Astrocyte (in vitro differentiated cells and primary cell): ENCODE results near the gene RTN3. TPM values are rescaled to one million over a fixed set of nuclear protein-coding genes. Genes with fewer than 3 reads are reported as not detected.

ENCODE experiments used
- DNase-seq: peaks from one replicate; pipeline ENCODE4 v3.0.0-alpha.2; 2010; ENCODE audit warnings: low read depth
- FAIRE-seq: peaks from 2 replicates; lab custom pipeline; 2011; peaks lifted over from hg19 to GRCh38; lab: Jason Lieb, UNC
- H2AFZ ChIP-seq: 2 replicates; pipeline ENCODE4 v1.6.0; 2012; ENCODE audit warnings: low read depth, low read length, inconsistent platforms
- H3K27ac ChIP-seq: 2 replicates; pipeline ENCODE4 v1.5.1; 2011; ENCODE audit warnings: low read depth, low read length, inconsistent platforms
- H3K27me3 ChIP-seq: 2 replicates; pipeline ENCODE4 v1.6.0; 2011; ENCODE audit warnings: low read length, inconsistent platforms; ENCODE audit not compliant: insufficient read depth
- H3K36me3 ChIP-seq: 2 replicates; pipeline ENCODE4 v1.5.1; 2011; ENCODE audit warnings: low read length, inconsistent platforms; ENCODE audit not compliant: insufficient read depth
- H3K4me1 ChIP-seq: 2 replicates; pipeline ENCODE4 v1.5.1; 2011; ENCODE audit warnings: low read length, inconsistent platforms; ENCODE audit not compliant: insufficient read depth
- H3K4me2 ChIP-seq: 2 replicates; pipeline ENCODE4 v1.6.0; 2012; ENCODE audit warnings: low read length, inconsistent platforms
- H3K4me3 ChIP-seq: 2 replicates; pipeline ENCODE4 v1.5.1; 2011; ENCODE audit warnings: low read depth, mild to moderate bottlenecking, low read length, inconsistent platforms; ENCODE audit not compliant: insufficient read depth
- H3K79me2 ChIP-seq: 2 replicates; pipeline ENCODE4 v1.6.0; 2012; ENCODE audit warnings: mild to moderate bottlenecking, low read length, inconsistent platforms; ENCODE audit not compliant: insufficient read depth
- H3K9ac ChIP-seq: 2 replicates; pipeline ENCODE4 v1.6.0; 2012; ENCODE audit warnings: mild to moderate bottlenecking, low read length, inconsistent platforms
- H3K9me3 ChIP-seq: 2 replicates; pipeline ENCODE4 v1.5.1; 2012; ENCODE audit warnings: low read depth, mild to moderate bottlenecking, low read length, inconsistent platforms; ENCODE audit not compliant: insufficient read depth
- H4K20me1 ChIP-seq: 2 replicates; pipeline ENCODE4 v1.6.0; 2012; ENCODE audit warnings: low read length, inconsistent platforms; ENCODE audit not compliant: insufficient read depth
- H3K27ac Mint-ChIP-seq: one replicate; pipeline ENCODE4 v1.8.0; 2021; ENCODE audit warnings: mild to moderate bottlenecking, mixed read lengths; ENCODE audit not compliant: unreplicated experiment
- H3K27me3 Mint-ChIP-seq: one replicate; pipeline ENCODE4 v1.8.0; 2021; ENCODE audit warnings: low read depth, mixed read lengths; ENCODE audit not compliant: unreplicated experiment
- H3K36me3 Mint-ChIP-seq: one replicate; pipeline ENCODE4 v1.8.0; 2021; ENCODE audit warnings: low read depth, mixed read lengths; ENCODE audit not compliant: unreplicated experiment
- H3K4me1 Mint-ChIP-seq: one replicate; pipeline ENCODE4 v1.8.0; 2021; ENCODE audit warnings: low read depth, mixed read lengths; ENCODE audit not compliant: unreplicated experiment
- H3K4me3 Mint-ChIP-seq: one replicate; pipeline ENCODE4 v1.8.0; 2021; ENCODE audit warnings: mild to moderate bottlenecking, moderate library complexity, mixed read lengths; ENCODE audit not compliant: unreplicated experiment
- H3K9me3 Mint-ChIP-seq: one replicate; pipeline ENCODE4 v1.8.0; 2021; ENCODE audit warnings: mild to moderate bottlenecking, mixed read lengths; ENCODE audit not compliant: unreplicated experiment
- EZH2 ChIP-seq: IDR thresholded peaks from 2 replicates; pipeline ENCODE4 v1.6.1; 2012; ENCODE audit warnings: mild to moderate bottlenecking, low read length, inconsistent platforms; ENCODE audit not compliant: insufficient read depth
- total RNA-seq: library from RNA; stranded (reverse); gene quantifications from 2 replicates; pipeline ENCODE4 v1.2.1, GENCODE V29; 2021
- TF ChIP-seq, protein P1 (sequence below): IDR thresholded peaks from 2 replicates; pipeline ENCODE4 v1.5.1; 2011; ENCODE audit warnings: low read depth, mild to moderate bottlenecking, inconsistent platforms, low read length, moderate library complexity; ENCODE audit not compliant: insufficient read depth

Gene RTN3
- total RNA-seq, 1 donor from 2014 or later = 99.5 TPM

- H3K27ac ChIP-seq = no peak overlapping the region
- DNase-seq (peak; percentile 8), FAIRE-seq (no peak)
- no peaks in the 10 kb centered on the region for H3K79me2 ChIP-seq
- TF ChIP-seq, protein P1, sequence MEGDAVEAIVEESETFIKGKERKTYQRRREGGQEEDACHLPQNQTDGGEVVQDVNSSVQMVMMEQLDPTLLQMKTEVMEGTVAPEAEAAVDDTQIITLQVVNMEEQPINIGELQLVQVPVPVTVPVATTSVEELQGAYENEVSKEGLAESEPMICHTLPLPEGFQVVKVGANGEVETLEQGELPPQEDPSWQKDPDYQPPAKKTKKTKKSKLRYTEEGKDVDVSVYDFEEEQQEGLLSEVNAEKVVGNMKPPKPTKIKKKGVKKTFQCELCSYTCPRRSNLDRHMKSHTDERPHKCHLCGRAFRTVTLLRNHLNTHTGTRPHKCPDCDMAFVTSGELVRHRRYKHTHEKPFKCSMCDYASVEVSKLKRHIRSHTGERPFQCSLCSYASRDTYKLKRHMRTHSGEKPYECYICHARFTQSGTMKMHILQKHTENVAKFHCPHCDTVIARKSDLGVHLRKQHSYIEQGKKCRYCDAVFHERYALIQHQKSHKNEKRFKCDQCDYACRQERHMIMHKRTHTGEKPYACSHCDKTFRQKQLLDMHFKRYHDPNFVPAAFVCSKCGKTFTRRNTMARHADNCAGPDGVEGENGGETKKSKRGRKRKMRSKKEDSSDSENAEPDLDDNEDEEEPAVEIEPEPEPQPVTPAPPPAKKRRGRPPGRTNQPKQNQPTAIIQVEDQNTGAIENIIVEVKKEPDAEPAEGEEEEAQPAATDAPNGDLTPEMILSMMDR = no peak
- no peak for TF ChIP-seq EZH2
- no peaks in the 10 kb centered on the region for H3K9me3 ChIP-seq
- H3K36me3 ChIP-seq = no peaks in the 10 kb centered on the region
- no peaks in the 10 kb centered on the region for H3K27me3 ChIP-seq
- no peaks in the 10 kb centered on the region for H3K27me3 Mint-ChIP-seq
- H3K4me2 ChIP-seq = no peak overlapping the region
- peaks cover 3% of the 10 kb centered on the region for H3K4me1 Mint-ChIP-seq
- H3K9me3 Mint-ChIP-seq = peaks cover 2% of the 10 kb centered on the region
- H3K4me3 ChIP-seq = no peak overlapping the region
- H3K4me3 Mint-ChIP-seq = no peak overlapping the region
- no peaks in the 10 kb centered on the region for H4K20me1 ChIP-seq
- no peaks in the 10 kb centered on the region for H3K4me1 ChIP-seq
- H2AFZ ChIP-seq = no peak overlapping the region
- H3K9ac ChIP-seq = no peak overlapping the region
- no peaks in the 10 kb centered on the region for H3K36me3 Mint-ChIP-seq
- H3K27ac Mint-ChIP-seq = peak overlapping the region; percentile 34
Observed at GRCh38 chr11:63802637-63803414, 121.5 kb downstream of the RTN3 start.

- Mint-ChIP-seq H3K9me3 (no peaks in the 10 kb centered on the region), H3K27me3 (no peaks in the 10 kb centered on the region), H3K4me1 (peaks cover 3% of the 10 kb centered on the region), H3K27ac (no peak overlapping the region), H3K4me3 (no peak overlapping the region), H3K36me3 (no peaks in the 10 kb centered on the region)
- Histone ChIP-seq H3K9ac (no peak overlapping the region), H4K20me1 (no peaks in the 10 kb centered on the region), H3K4me2 (no peak overlapping the region), H3K27ac (no peak overlapping the region), H3K27me3 (no peaks in the 10 kb centered on the region), H3K36me3 (no peaks in the 10 kb centered on the region), H3K4me3 (no peak overlapping the region), H3K79me2 (no peaks in the 10 kb centered on the region), H3K9me3 (no peaks in the 10 kb centered on the region), H2AFZ (no peak overlapping the region), H3K4me1 (no peaks in the 10 kb centered on the region)
- TF ChIP-seq, protein P1 = no peak
- no peak for TF ChIP-seq EZH2
- no peak for DNase-seq
- FAIRE-seq = no peak
Observed at GRCh38 chr11:63804259-63804658, 123.0 kb downstream of the RTN3 start.

GRCh38 chr11:63805844-63806415 is 124.6 kb downstream of the RTN3 start:
- no peaks in the 10 kb centered on the region for H3K79me2 ChIP-seq
- H3K27me3 ChIP-seq = no peaks in the 10 kb centered on the region
- TF ChIP-seq EZH2 = no peak
- TF ChIP-seq, protein P1 = no peak
- no peak overlapping the region for H3K4me2 ChIP-seq
- Mint-ChIP-seq H3K27me3 (no peaks in the 10 kb centered on the region), H3K27ac (no peak overlapping the region), H3K9me3 (no peaks in the 10 kb centered on the region), H3K4me3 (no peak overlapping the region), H3K4me1 (peaks cover 3% of the 10 kb centered on the region), H3K36me3 (no peaks in the 10 kb centered on the region)
- H3K36me3 ChIP-seq = no peaks in the 10 kb centered on the region
- no peaks in the 10 kb centered on the region for H4K20me1 ChIP-seq
- H3K4me3 ChIP-seq = no peak overlapping the region
- H3K9me3 ChIP-seq = no peaks in the 10 kb centered on the region
- H3K4me1 ChIP-seq = no peaks in the 10 kb centered on the region
- no peak overlapping the region for H3K9ac ChIP-seq
- no peak for FAIRE-seq
- no peak overlapping the region for H2AFZ ChIP-seq
- DNase-seq = no peak
- no peak overlapping the region for H3K27ac ChIP-seq
